ENCODE measurements around the gene RGS14.
"Not testable (repeated sequence)": the region's sequence is repeated elsewhere in the genome, so short reads cannot be mapped to it uniquely, and the experiment has no call there.

Gene RGS14

GRCh38 chr5:177368869-177369644 lies 11.3 kb downstream of the RGS14 start:
- H3K27me3 ChIP-seq (ENCODE audit: low read depth, low read length), result no peaks in the 10 kb centered on the region
- H3K36me3 ChIP-seq (ENCODE audit: control insufficient read depth in 1 of 2, insufficient read depth in 2 of 2, low read length in 2 of 2), result no peaks in the 10 kb centered on the region
- no peaks in the 10 kb centered on the region for H3K9me3 ChIP-seq (ENCODE audit: control insufficient read depth in 1 of 2, low read length in 2 of 2)
- no peak overlapping the region for H3K4me3 ChIP-seq (ENCODE audit: low read depth in 1 of 2, low read length in 2 of 2)
- H3K4me1 ChIP-seq (ENCODE audit: control insufficient read depth in 1 of 2, insufficient read depth in 2 of 2, low read length in 2 of 2), result peaks cover 8 to 20% of the 10 kb centered on the region in 2 donors
- H3K27ac ChIP-seq (ENCODE audit: low read length), result no peak overlapping the region

DNA sequence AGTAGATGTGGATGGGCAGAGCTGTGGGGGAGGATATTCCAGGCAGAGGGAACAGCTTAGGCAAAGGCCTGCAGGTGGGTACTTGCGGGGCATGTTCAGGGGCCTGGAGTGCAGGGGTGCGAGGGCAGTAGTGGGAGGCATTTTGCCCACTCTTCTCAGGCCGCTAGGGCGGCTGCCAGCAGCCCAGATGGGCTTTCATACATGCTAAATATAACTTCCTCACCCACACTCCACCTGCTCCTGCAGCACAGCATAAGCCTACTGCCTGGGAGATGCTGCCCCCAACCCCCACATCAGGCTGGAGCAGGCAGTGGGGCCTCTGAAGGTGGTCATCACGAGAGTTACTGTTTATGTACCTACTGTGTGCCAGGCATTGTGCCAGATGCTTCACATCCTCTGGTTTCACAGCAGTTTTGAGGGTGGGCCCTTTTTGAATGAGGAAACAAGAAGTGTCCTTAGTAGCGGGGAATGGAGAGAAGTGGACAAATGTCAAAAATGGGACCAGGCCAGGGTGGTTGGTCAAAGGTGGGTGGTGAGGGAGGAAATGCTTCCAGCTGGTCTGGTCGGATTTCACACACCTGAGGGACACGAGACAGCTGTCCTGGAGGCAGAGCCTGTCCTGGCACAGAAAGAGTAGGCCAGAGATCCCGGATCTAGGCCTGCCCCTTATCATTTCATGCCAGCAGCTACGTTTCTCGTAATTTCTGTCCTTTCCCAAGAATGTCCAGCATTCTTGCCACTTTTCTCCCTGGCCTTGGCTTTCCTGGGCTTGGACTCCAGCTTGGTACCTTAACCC lies 12.1 kb downstream of the RGS14 start:
- H3K4me1 ChIP-seq (ENCODE audit: control insufficient read depth in 1 of 2, insufficient read depth in 2 of 2, low read length in 2 of 2), result peaks cover 8 to 17% of the 10 kb centered on the region in 2 donors
- no peaks in the 10 kb centered on the region for H3K9me3 ChIP-seq (ENCODE audit: control insufficient read depth in 1 of 2, low read length in 2 of 2)
- H3K27ac ChIP-seq (ENCODE audit: low read length), result no peak overlapping the region
- no peak overlapping the region for H3K4me3 ChIP-seq (ENCODE audit: low read depth in 1 of 2, low read length in 2 of 2)
- no peaks in the 10 kb centered on the region for H3K36me3 ChIP-seq (ENCODE audit: control insufficient read depth in 1 of 2, insufficient read depth in 2 of 2, low read length in 2 of 2)
- H3K27me3 ChIP-seq (ENCODE audit: low read depth, low read length), result no peaks in the 10 kb centered on the region

GRCh38 chr5:177370488-177371119 lies 12.9 kb downstream of the RGS14 start:
- H3K4me3 ChIP-seq (ENCODE audit: low read depth in 1 of 2, low read length in 2 of 2), result no peak overlapping the region
- H3K36me3 ChIP-seq (ENCODE audit: control insufficient read depth in 1 of 2, insufficient read depth in 2 of 2, low read length in 2 of 2), result no peaks in the 10 kb centered on the region
- no peaks in the 10 kb centered on the region for H3K9me3 ChIP-seq (ENCODE audit: control insufficient read depth in 1 of 2, low read length in 2 of 2)
- no peaks in the 10 kb centered on the region for H3K27me3 ChIP-seq (ENCODE audit: low read depth, low read length)
- H3K27ac ChIP-seq (ENCODE audit: low read length), result no peak overlapping the region
- peaks cover 6 to 16% of the 10 kb centered on the region in 2 donors for H3K4me1 ChIP-seq (ENCODE audit: control insufficient read depth in 1 of 2, insufficient read depth in 2 of 2, low read length in 2 of 2)

DNA sequence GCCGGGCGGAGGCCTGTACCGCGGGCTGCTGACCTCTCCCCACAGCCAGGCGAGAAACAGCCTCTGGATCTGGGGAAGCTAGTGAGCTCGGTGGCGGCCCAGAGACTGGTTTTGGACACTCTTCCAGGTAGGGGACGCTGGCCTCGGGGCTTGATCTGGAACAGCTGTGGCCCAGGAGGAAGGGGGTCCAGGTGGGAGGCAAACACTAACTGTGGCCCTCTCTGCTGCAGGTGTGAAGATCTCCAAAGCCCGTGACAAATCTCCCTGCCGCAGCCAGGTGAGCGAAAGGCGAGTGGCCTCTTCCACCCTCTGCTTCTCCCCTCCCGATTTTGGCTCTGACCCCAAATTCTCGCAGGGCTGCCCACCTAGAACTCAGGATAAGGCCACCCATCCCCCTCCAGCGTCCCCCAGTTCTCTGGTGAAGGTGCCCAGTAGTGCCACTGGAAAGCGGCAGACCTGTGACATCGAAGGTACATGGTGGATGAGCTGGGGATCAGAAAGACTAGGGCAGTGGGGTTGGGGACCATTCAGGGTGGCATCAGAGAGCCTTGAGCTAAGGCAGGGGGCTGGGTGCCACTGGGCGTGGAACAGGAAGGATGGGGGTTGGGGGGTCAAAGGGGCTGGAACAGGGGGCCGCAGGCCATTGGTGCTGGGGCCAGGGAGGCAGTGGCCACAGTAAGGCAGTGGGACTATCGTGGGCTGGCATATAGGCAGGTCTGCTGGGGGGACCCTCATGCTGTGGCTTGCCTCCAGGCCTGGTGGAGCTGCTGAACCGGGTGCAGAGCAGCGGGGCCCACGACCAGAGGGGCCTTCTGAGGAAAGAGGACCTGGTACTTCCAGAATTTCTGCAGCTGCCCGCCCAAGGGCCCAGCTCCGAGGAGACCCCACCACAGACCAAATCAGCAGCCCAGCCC lies 13.7 kb downstream of the RGS14 start:
- H3K27me3 ChIP-seq (ENCODE audit: low read depth, low read length), result no peaks in the 10 kb centered on the region
- no peaks in the 10 kb centered on the region for H3K9me3 ChIP-seq (ENCODE audit: control insufficient read depth in 1 of 2, low read length in 2 of 2)
- H3K27ac ChIP-seq (ENCODE audit: low read length), result peak overlapping the region; percentile 23
- H3K36me3 ChIP-seq (ENCODE audit: control insufficient read depth in 1 of 2, insufficient read depth in 2 of 2, low read length in 2 of 2), result no peaks in the 10 kb centered on the region
- H3K4me3 ChIP-seq (ENCODE audit: low read depth in 1 of 2, low read length in 2 of 2), result peak overlapping the region in 1 of 2 donors; percentile 53
- H3K4me1 ChIP-seq (ENCODE audit: control insufficient read depth in 1 of 2, insufficient read depth in 2 of 2, low read length in 2 of 2), result peaks cover 4 to 8% of the 10 kb centered on the region in 2 donors

DNA sequence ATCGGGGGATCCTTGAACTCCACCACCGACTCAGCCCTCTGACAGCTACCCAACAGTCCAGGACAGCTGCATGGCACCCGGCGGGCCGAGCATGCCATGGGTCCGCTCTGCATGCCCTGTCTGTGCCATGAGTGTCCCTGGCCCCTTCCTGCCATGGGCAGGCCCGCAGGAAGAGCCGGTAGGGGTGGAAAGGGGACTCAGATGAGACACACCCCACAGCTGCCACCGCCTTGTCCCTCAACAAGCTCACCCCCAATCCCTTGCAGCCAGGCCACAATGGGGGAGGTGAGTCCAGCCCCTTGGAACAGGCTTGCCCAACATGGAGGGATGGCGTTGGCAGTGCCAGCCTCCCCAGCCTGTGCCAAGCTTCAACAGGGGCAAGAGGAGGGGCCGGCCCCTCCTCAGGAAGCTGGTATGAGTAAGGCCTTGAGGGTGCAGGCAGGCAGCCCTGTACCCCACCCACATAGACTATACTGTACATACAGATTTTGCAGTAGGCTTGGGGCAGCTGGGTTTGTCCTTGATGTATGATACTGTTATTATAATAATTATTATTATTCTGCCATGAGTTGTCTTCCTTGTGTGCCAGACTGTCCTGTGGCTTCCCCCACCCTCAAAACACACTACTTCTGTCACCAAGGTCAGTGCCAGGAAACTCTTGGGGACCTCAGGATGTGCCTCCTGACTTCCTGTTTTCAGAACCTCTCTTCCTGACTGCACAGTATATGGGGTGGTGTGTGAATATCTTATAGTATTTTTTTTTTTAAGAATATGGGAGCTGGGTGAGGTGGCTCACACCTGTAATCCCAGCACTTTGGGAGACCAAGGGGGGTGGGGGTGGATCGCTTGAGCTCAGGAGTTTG lies 14.5 kb downstream of the RGS14 start:
- no peaks in the 10 kb centered on the region for H3K27me3 ChIP-seq (ENCODE audit: low read depth, low read length)
- no peaks in the 10 kb centered on the region for H3K9me3 ChIP-seq (ENCODE audit: control insufficient read depth in 1 of 2, low read length in 2 of 2)
- H3K27ac ChIP-seq (ENCODE audit: low read length), result no peak overlapping the region
- H3K36me3 ChIP-seq (ENCODE audit: control insufficient read depth in 1 of 2, insufficient read depth in 2 of 2, low read length in 2 of 2), result no peaks in the 10 kb centered on the region
- H3K4me3 ChIP-seq (ENCODE audit: low read depth in 1 of 2, low read length in 2 of 2), result no peak overlapping the region
- peaks cover 4 to 8% of the 10 kb centered on the region in 2 donors for H3K4me1 ChIP-seq (ENCODE audit: control insufficient read depth in 1 of 2, insufficient read depth in 2 of 2, low read length in 2 of 2)

- H3K9me3 ChIP-seq (ENCODE audit: control insufficient read depth in 1 of 2, low read length in 2 of 2), result no peaks in the 10 kb centered on the region
- H3K4me1 ChIP-seq (ENCODE audit: control insufficient read depth in 1 of 2, insufficient read depth in 2 of 2, low read length in 2 of 2), result peaks cover 4 to 8% of the 10 kb centered on the region in 2 donors
- H3K4me3 ChIP-seq (ENCODE audit: low read depth in 1 of 2, low read length in 2 of 2), result no peak overlapping the region
- no peaks in the 10 kb centered on the region for H3K36me3 ChIP-seq (ENCODE audit: control insufficient read depth in 1 of 2, insufficient read depth in 2 of 2, low read length in 2 of 2)
- H3K27me3 ChIP-seq (ENCODE audit: low read depth, low read length), result no peaks in the 10 kb centered on the region
- no peak overlapping the region for H3K27ac ChIP-seq (ENCODE audit: low read length)
Measured at GRCh38 chr5:177372910-177373309, 15.2 kb downstream of the RGS14 start.

DNA sequence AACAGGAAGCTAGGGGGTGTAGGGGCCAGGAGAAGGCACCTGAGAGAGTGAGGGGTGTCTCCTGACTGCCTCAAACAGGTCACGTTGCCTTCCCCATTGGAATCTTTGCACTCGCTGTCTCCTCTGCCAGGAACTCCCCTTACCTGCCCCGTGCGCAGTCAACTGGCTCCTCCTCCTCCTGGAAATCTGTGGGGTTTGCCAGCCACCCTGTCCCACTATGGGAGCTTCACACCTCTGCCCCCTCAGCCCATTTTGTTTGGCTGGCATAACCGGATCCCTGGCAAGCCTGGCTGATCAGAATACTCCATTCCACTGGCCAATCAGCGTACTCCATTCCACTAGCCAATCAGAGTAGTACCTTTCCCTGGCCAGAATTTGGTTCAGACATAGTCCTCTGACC lies 16.1 kb downstream of the RGS14 start:
- Histone ChIP-seq H3K27me3 (ENCODE audit: low read depth, low read length) (no peaks in the 10 kb centered on the region), H3K36me3 (ENCODE audit: control insufficient read depth in 1 of 2, insufficient read depth in 2 of 2, low read length in 2 of 2) (no peaks in the 10 kb centered on the region), H3K9me3 (ENCODE audit: control insufficient read depth in 1 of 2, low read length in 2 of 2) (no peaks in the 10 kb centered on the region), H3K27ac (ENCODE audit: low read length) (no peak overlapping the region), H3K4me1 (ENCODE audit: control insufficient read depth in 1 of 2, insufficient read depth in 2 of 2, low read length in 2 of 2) (peaks cover 4 to 8% of the 10 kb centered on the region in 2 donors), H3K4me3 (ENCODE audit: low read depth in 1 of 2, low read length in 2 of 2) (no peak overlapping the region)

DNA sequence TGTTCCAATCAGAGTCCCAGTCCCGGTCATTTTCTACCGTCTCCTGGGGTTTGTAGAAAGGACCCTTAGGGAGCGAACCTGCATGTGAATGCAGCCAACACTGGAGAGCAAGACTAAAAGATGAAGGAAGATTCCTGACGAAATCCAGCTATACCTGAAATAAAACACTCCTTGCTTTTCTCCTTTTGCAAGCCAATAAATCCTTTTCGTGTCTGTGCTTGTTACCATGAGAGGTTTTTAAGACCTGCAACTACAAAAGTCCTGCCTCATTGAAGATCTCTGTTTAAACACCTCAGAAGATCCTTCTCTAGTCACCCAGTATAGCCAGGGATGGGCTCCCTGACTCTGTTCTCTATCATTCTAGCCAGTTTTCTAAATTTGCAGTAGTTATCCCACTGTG lies 16.5 kb downstream of the RGS14 start:
- no peaks in the 10 kb centered on the region for H3K36me3 ChIP-seq (ENCODE audit: control insufficient read depth in 1 of 2, insufficient read depth in 2 of 2, low read length in 2 of 2)
- H3K4me3 ChIP-seq (ENCODE audit: low read depth in 1 of 2, low read length in 2 of 2), result no peak overlapping the region
- H3K27ac ChIP-seq (ENCODE audit: low read length), result no peak overlapping the region
- H3K27me3 ChIP-seq (ENCODE audit: low read depth, low read length), result no peaks in the 10 kb centered on the region
- peaks cover 4 to 8% of the 10 kb centered on the region in 2 donors for H3K4me1 ChIP-seq (ENCODE audit: control insufficient read depth in 1 of 2, insufficient read depth in 2 of 2, low read length in 2 of 2)
- no peaks in the 10 kb centered on the region for H3K9me3 ChIP-seq (ENCODE audit: control insufficient read depth in 1 of 2, low read length in 2 of 2)

DNA sequence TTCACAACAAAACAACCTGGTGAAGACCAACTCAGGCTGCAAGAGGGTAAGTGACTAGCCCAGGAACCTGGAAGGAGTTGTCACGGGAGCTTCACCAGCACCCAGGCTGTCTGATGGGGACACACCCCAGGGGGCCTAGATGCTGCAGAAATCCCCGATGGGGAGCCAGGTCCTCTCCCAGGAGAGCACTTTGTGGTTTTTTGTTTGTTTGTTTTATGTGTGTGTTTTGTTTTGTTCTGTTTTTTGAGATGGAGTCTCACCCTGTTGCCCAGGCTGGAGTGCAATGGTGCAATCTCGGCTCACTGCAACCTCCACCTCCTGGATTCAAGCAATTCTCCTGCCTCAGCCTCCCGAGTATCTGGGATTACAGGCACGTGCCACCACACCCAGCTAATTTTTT lies 17.8 kb downstream of the RGS14 start:
- H3K27me3 ChIP-seq (ENCODE audit: low read depth, low read length); H3K27ac ChIP-seq (ENCODE audit: low read length); H3K36me3 ChIP-seq (ENCODE audit: control insufficient read depth in 1 of 2, insufficient read depth in 2 of 2, low read length in 2 of 2); H3K4me1 ChIP-seq (ENCODE audit: control insufficient read depth in 1 of 2, insufficient read depth in 2 of 2, low read length in 2 of 2); H3K9me3 ChIP-seq (ENCODE audit: control insufficient read depth in 1 of 2, low read length in 2 of 2); H3K4me3 ChIP-seq (ENCODE audit: low read depth in 1 of 2, low read length in 2 of 2): not testable (repeated sequence)

DNA sequence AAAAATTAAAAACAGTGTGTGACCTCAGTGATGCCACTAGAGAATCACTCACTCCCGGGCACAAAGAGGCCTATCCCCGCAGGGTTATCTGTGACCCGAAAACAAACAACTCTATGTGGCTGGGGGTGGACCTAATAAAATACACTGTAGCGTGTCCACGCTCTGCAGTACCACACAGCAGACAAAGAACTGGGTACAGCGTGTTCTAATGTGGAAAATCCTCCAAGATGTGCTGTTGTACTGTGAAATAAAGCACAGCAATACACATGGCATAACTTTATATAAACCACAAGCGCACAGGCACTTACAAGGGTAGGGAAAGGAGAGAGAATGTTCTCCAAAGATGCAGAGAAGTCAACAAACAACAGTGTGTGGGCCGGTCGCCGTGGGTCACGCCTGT lies 18.4 kb downstream of the RGS14 start:
- Histone ChIP-seq H3K4me3 (ENCODE audit: low read depth in 1 of 2, low read length in 2 of 2) (no peak overlapping the region), H3K4me1 (ENCODE audit: control insufficient read depth in 1 of 2, insufficient read depth in 2 of 2, low read length in 2 of 2) (peaks cover 4 to 7% of the 10 kb centered on the region in 2 donors), H3K36me3 (ENCODE audit: control insufficient read depth in 1 of 2, insufficient read depth in 2 of 2, low read length in 2 of 2) (no peaks in the 10 kb centered on the region), H3K27ac (ENCODE audit: low read length) (no peak overlapping the region), H3K9me3 (ENCODE audit: control insufficient read depth in 1 of 2, low read length in 2 of 2) (no peaks in the 10 kb centered on the region), H3K27me3 (ENCODE audit: low read depth, low read length) (no peaks in the 10 kb centered on the region)
